Measurements from ENCODE around the gene SUN1.

The SUN1 gene

DNA sequence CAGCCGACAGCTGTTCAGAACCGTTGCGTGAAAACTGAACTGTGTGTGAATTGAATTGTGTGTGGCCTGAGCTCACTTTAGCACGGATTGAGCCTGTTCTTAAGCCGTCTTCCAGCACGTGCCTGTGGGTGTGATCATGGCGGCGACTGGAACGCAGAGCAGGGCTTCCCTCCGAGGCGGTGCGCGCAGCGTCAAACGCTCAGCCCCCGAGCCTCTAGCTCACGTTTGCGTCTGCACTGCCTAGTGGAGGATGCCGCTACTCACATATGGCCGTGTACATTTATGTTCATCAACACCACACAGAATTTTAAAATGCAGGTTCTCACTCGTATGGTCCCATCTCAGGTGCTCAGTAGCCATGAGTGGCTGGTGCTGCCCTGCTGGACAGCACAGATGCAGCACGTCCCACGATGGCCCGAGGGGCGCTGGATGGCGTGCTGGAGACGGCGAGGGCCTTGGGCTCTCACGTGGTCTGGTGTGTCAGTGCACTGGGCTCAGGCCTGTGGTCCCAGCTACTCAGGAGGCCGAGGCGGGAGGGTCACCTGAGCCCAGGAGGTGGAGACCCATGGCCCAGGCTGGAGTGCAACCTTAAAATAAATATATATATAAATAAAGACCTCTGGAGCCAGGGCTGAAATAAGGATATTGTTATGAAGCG is 22.0 kb downstream of the SUN1 start:
- H3K36me3 ChIP-seq (ENCODE audit: control insufficient read depth in 2 of 2, insufficient read depth in 1 of 2, low read length in 2 of 2) = peaks cover 6 to 84% of the 10 kb centered on the region in 2 experiments

GRCh38 chr7:855686-856369 is 23.6 kb downstream of the SUN1 start:
- H3K27ac ChIP-seq (ENCODE audit: extremely low read depth, low read depth, low read length) = no peak overlapping the region
- no peak overlapping the region for H3K4me3 ChIP-seq (ENCODE audit: low read depth, low read length)
- ChIA-PET POLR2A (no interaction called here), CTCF (no interaction called here)
- H3K4me1 ChIP-seq (ENCODE audit: control insufficient read depth, insufficient read depth, low read length) = no peaks in the 10 kb centered on the region
- peaks cover 4 to 91% of the 10 kb centered on the region in 2 experiments for H3K36me3 ChIP-seq (ENCODE audit: control insufficient read depth in 2 of 2, insufficient read depth in 1 of 2, low read length in 2 of 2)
- no peaks in the 10 kb centered on the region for H3K9me3 ChIP-seq (ENCODE audit: control insufficient read depth, insufficient read depth, low read depth, low read length)
- TF ChIP-seq, protein P1, sequence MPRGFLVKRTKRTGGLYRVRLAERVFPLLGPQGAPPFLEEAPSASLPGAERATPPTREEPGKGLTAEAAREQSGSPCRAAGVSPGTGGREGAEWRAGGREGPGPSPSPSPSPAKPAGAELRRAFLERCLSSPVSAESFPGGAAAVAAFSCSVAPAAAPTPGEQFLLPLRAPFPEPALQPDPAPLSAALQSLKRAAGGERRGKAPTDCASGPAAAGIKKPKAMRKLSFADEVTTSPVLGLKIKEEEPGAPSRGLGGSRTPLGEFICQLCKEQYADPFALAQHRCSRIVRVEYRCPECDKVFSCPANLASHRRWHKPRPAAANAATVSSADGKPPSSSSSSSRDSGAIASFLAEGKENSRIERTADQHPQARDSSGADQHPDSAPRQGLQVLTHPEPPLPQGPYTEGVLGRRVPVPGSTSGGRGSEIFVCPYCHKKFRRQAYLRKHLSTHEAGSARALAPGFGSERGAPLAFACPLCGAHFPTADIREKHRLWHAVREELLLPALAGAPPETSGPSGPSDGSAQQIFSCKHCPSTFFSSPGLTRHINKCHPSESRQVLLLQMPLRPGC (tag by site-specific recombination; IDR thresholded peaks at IDR 0.05) = no peak
- TF ChIP-seq ZNF280C (tag by site-specific recombination; IDR thresholded peaks at IDR 0.05) (no peak), ZNF37A (tag by site-specific recombination; IDR thresholded peaks at IDR 0.05) (no peak), ZNF521 (tag by site-specific recombination; IDR thresholded peaks at IDR 0.05) (no peak)

More for the DNA sequence above, 22.0 kb downstream of the SUN1 start:
- Histone ChIP-seq H3K27ac (ENCODE audit: extremely low read depth, low read depth, low read length) (no peak overlapping the region), H3K4me1 (ENCODE audit: control insufficient read depth, insufficient read depth, low read length) (no peaks in the 10 kb centered on the region), H3K4me3 (ENCODE audit: low read depth, low read length) (no peak overlapping the region), H3K9me3 (ENCODE audit: control insufficient read depth, insufficient read depth, low read depth, low read length) (no peaks in the 10 kb centered on the region)
- CTCF ChIA-PET = interaction anchor here (0.7 to 0.8 kb wide), 2 partner anchors 18 to 77 kb away, joined by 3 read pairs; no protein-coding TSS in a partner anchor
- POLR2A ChIA-PET = no interaction called here
- no peak for TF ChIP-seq SP3 (tag by site-specific recombination; IDR thresholded peaks at IDR 0.05)
- no peak for TF ChIP-seq ZNF132 (tag by site-specific recombination; IDR thresholded peaks at IDR 0.05; ENCODE audit: borderline replicate concordance)
- TF ChIP-seq ELK4 (IDR thresholded peaks at IDR 0.05; ENCODE audit: borderline replicate concordance, low read depth, low read length) = no peak
- TF ChIP-seq, protein P2, sequence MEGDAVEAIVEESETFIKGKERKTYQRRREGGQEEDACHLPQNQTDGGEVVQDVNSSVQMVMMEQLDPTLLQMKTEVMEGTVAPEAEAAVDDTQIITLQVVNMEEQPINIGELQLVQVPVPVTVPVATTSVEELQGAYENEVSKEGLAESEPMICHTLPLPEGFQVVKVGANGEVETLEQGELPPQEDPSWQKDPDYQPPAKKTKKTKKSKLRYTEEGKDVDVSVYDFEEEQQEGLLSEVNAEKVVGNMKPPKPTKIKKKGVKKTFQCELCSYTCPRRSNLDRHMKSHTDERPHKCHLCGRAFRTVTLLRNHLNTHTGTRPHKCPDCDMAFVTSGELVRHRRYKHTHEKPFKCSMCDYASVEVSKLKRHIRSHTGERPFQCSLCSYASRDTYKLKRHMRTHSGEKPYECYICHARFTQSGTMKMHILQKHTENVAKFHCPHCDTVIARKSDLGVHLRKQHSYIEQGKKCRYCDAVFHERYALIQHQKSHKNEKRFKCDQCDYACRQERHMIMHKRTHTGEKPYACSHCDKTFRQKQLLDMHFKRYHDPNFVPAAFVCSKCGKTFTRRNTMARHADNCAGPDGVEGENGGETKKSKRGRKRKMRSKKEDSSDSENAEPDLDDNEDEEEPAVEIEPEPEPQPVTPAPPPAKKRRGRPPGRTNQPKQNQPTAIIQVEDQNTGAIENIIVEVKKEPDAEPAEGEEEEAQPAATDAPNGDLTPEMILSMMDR (tag by site-specific recombination; IDR thresholded peaks at IDR 0.05) = no peak
- TF ChIP-seq TRIM28 (IDR thresholded peaks at IDR 0.05; ENCODE audit: borderline replicate concordance, low read length) = no peak
- TF ChIP-seq YY1 (tag by site-specific recombination; IDR thresholded peaks at IDR 0.05) = no peak
- no peak for TF ChIP-seq ZNF785 (tag by site-specific recombination; IDR thresholded peaks at IDR 0.05)
- TF ChIP-seq ZBTB17 (tag by site-specific recombination; IDR thresholded peaks at IDR 0.05) = no peak
- no peak for TF ChIP-seq ZNF341 (tag by site-specific recombination; IDR thresholded peaks at IDR 0.05; ENCODE audit: low read depth)
- TF ChIP-seq, protein P1 (tag by site-specific recombination; IDR thresholded peaks at IDR 0.05) = no peak
- TF ChIP-seq ZNF391 (tag by site-specific recombination; IDR thresholded peaks at IDR 0.05; ENCODE audit: borderline replicate concordance, low read depth) = no peak
- no peak for TF ChIP-seq EGR2 (tag by site-specific recombination; IDR thresholded peaks at IDR 0.05; ENCODE audit: low read depth)
- no peak for TF ChIP-seq ZNF747 (tag by site-specific recombination; IDR thresholded peaks at IDR 0.05)

Measured in HEK293 (cell line).